Parietal lobe (tissue), 1 donor: ENCODE data around the gene MEIS1. TPM values are rescaled to one million over a fixed set of nuclear protein-coding genes. Genes with fewer than 3 reads are reported as not detected.

ENCODE experiments used
- total RNA-seq: library from RNA; depleted of rRNA; stranded (reverse); fragments of >200 nt; gene quantifications from one replicate; pipeline ENCODE4 v1.2.3, GENCODE V29; 2014

MEIS1 gene
- 27.5 TPM for total RNA-seq

GRCh38 chr2:66434679-66435548, at the start of gene MEIS1:
Gene MEIS1, plus strand, starts transcription at chr2:66435125. Its CDS starts 732 bp downstream, at chr2:66435857.

